H1 (cell line): ENCODE data around the gene ALDH1L2. TPM values are rescaled to one million over a fixed set of nuclear protein-coding genes. Genes with fewer than 3 reads are reported as not detected.

ENCODE experiments used
- JUND ChIP-seq: IDR thresholded peaks from 2 replicates; pipeline ENCODE4 v1.6.1; 2011; ENCODE audit warnings: mild to moderate bottlenecking, improper control_type of control experiment, low read length
- SIN3A ChIP-seq, 2 experiments: IDR thresholded peaks in 1 of 2; conservative IDR thresholded peaks in 1 of 2; 2 replicates each; pipeline ENCODE4 v1.6.1; 2011 to 2012; ENCODE audit warnings: low read length in 2 of 2, improper control_type of control experiment in 1 of 2, low read depth in 1 of 2, mild to moderate bottlenecking in 1 of 2
- SP4 ChIP-seq: IDR thresholded peaks from 2 replicates; pipeline ENCODE4 v1.6.1; 2012; ENCODE audit warnings: low read length, inconsistent platforms
- SUZ12 ChIP-seq: fragments of 200-600 bp; sonication (generic); IDR thresholded peaks from 2 replicates; pipeline ENCODE4 v1.6.1; 2012; ENCODE audit warnings: mild to moderate bottlenecking, inconsistent platforms, low read length, moderate library complexity, mixed read lengths
- TAF7 ChIP-seq: optimal IDR thresholded peaks from 2 replicates; pipeline ENCODE3; 2011; ENCODE audit warnings: low read depth, mild to moderate bottlenecking, inconsistent platforms, low read length, moderate library complexity, borderline replicate concordance
- polyA plus RNA-seq, 7 experiments: library from polyadenylated mRNA; depleted of rRNA in 3 of 7; stranded (reverse) in 5 of 7; unstranded in 2 of 7; fragments of >200 nt in 5 of 7; fragments of 200-250 nt in 2 of 7; gene quantifications; 1 replicate in 5 of 7; 2 replicates in 1 of 7; 4 replicates in 1 of 7; pipeline versions ENCODE4 v1.2.1 to v1.2.3, GENCODE V29; 2011 to 2013; ENCODE audit warnings: missing spikeins in 2 of 7, mixed read lengths in 2 of 7
- total RNA-seq: library from RNA; stranded (reverse); fragmentation: NEBNext Ultra II Directional; extraction: Animal tissue kit (Norgen Biotek cat#: 25700); gene quantifications from 2 replicates; pipeline ENCODE4 v1.2.1, GENCODE V29; 2021

The ALDH1L2 gene
- total and polyA plus RNA-seq, 2 of the 8 experiments (the other 6 are each of a cell fraction or from before 2014, with no cell fraction given) = 3.7 to 7.2 TPM

DNA sequence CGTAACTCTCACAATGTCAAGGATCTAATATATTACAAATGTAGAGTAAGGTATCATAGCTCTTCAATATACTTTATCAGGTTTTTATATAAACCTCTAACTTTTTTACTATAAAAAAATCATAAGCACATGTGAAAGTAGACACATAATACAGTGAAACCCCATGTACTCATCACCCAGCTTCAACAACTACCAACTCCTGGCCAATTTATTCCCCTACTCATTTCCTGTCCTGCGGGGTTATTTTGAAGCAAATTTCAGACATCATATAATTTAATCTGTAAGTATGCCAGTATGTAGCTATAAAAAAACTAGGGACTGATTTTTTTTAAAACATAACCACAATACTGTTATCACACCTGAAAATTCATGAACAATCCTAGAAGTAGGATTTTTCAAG is 50.4 kb downstream of the ALDH1L2 start (continued):
- no peak for TF ChIP-seq SIN3A (conservative IDR thresholded peaks at IDR 0.05 in 1 of 2, IDR thresholded peaks at IDR 0.05 in 1 of 2; ENCODE audit: low read depth in 1 of 2, low read length in 2 of 2)
- TF ChIP-seq SP4 = no peak
- TF ChIP-seq SUZ12 = no peak
- no peak for TF ChIP-seq JUND
- TF ChIP-seq TAF7 = no peak
